HG02759 (cell line): ENCODE measurements around the gene GRIK4.
"Not testable (repeated sequence)": the region's sequence is repeated elsewhere in the genome, so short reads cannot be mapped to it uniquely, and the experiment has no call there.

Source experiments
- ATAC-seq: cut with Tn5 transposase; IDR thresholded peaks from one replicate; pipeline ENCODE4 v1.9.1; 2021; ENCODE audit warnings: mild to moderate bottlenecking, moderate library complexity; ENCODE audit not compliant: unreplicated experiment

Gene GRIK4

GRCh38 chr11:120723751-120724150 lies 212.2 kb downstream of the GRIK4 start:
- no peak for ATAC-seq

- ATAC-seq: no peak
Measured at GRCh38 chr11:120727752-120728151, 216.2 kb downstream of the GRIK4 start.

GRCh38 chr11:120735035-120735434 lies 223.5 kb downstream of the GRIK4 start:
- ATAC-seq: no peak

- no peak for ATAC-seq
Measured at GRCh38 chr11:120738516-120739046, 227.0 kb downstream of the GRIK4 start.

GRCh38 chr11:120739780-120740179 lies 228.2 kb downstream of the GRIK4 start:
- ATAC-seq: no peak

GRCh38 chr11:120740380-120740779 lies 228.8 kb downstream of the GRIK4 start:
- ATAC-seq: no peak

- ATAC-seq: no peak
Measured at GRCh38 chr11:120744016-120744994, 232.8 kb downstream of the GRIK4 start.

- ATAC-seq: no peak
Measured at GRCh38 chr11:120746376-120746775, 234.8 kb downstream of the GRIK4 start.

- no peak for ATAC-seq
Measured at GRCh38 chr11:120746836-120747609, 235.5 kb downstream of the GRIK4 start.

- ATAC-seq: no peak
Measured at GRCh38 chr11:120747850-120748814, 236.6 kb downstream of the GRIK4 start.

GRCh38 chr11:120749395-120749794 lies 237.8 kb downstream of the GRIK4 start:
- ATAC-seq: no peak

- ATAC-seq: no peak
Measured at GRCh38 chr11:120750647-120751549, 239.3 kb downstream of the GRIK4 start.

GRCh38 chr11:120751550-120751949 lies 240.0 kb downstream of the GRIK4 start:
- ATAC-seq: no peak

- no peak for ATAC-seq
Measured at GRCh38 chr11:120752668-120753067, 241.1 kb downstream of the GRIK4 start.

GRCh38 chr11:120756931-120757330 lies 245.4 kb downstream of the GRIK4 start:
- no peak for ATAC-seq

- no peak for ATAC-seq
Measured at GRCh38 chr11:120759046-120759445, 247.5 kb downstream of the GRIK4 start.

- ATAC-seq: not testable (repeated sequence)
Measured at GRCh38 chr11:120765710-120766109, 254.2 kb downstream of the GRIK4 start.

- no peak for ATAC-seq
Measured at GRCh38 chr11:120766318-120766717, 254.8 kb downstream of the GRIK4 start.

- ATAC-seq: no peak
Measured at GRCh38 chr11:120768949-120769348, 257.4 kb downstream of the GRIK4 start.
